H1 (cell line): ENCODE measurements around the gene PAIP1. TPM values are rescaled to one million over a fixed set of nuclear protein-coding genes. Genes with fewer than 3 reads are reported as not detected.

Source experiments
- CTCF ChIA-PET: fragments of 300-600 bp; sonication (Branson Sonifier 250); formaldehyde crosslinking; loops from one replicate; lab custom pipeline; 2021; ENCODE audit not compliant: partially characterized antibody; lab: Charles Lee
- POLR2A ChIA-PET: fragments of 300-600 bp; sonication (Branson Sonifier 250); formaldehyde crosslinking; loops from one replicate; lab custom pipeline; 2021; ENCODE audit warnings: inconsistent platforms; ENCODE audit not compliant: partially characterized antibody; lab: Charles Lee
- DNase-seq, 2 experiments: peaks; one replicate each; pipeline versions ENCODE4 v3.0.0 to v3.0.0-alpha.2; 2010 to 2022; ENCODE audit warnings: low spot score in 2 of 2, low read depth in 1 of 2, mixed read lengths in 1 of 2
- FAIRE-seq: peaks from 2 replicates; lab custom pipeline; 2011; peaks lifted over from hg19 to GRCh38; lab: Jason Lieb, UNC
- H2AFZ ChIP-seq: 2 replicates; pipeline ENCODE4 v1.8.1; 2012; ENCODE audit warnings: low read length, inconsistent platforms
- H2AK5ac ChIP-seq: 2 replicates; pipeline ENCODE4 v1.6.1; 2013; ENCODE audit warnings: low read depth, low read length
- H2BK120ac ChIP-seq: replicated peaks from 2 replicates; pipeline ENCODE3; 2013; ENCODE audit warnings: low read depth, low read length, inconsistent platforms
- H2BK12ac ChIP-seq: 2 replicates; pipeline ENCODE4 v1.6.1; 2013; ENCODE audit warnings: low read depth, low read length
- H2BK15ac ChIP-seq: 2 replicates; pipeline ENCODE4 v1.6.1; 2013; ENCODE audit warnings: low read length
- H2BK20ac ChIP-seq: 2 replicates; pipeline ENCODE4 v1.6.1; 2013; ENCODE audit warnings: low read length
- H2BK5ac ChIP-seq: 2 replicates; pipeline ENCODE4 v1.6.1; 2013; ENCODE audit warnings: low read depth, low read length
- H3K14ac ChIP-seq: 2 replicates; pipeline ENCODE4 v1.6.1; 2013; ENCODE audit warnings: inconsistent platforms; ENCODE audit not compliant: insufficient read length
- H3K18ac ChIP-seq: 2 replicates; pipeline ENCODE4 v1.6.1; 2013; ENCODE audit warnings: low read length; ENCODE audit errors: extremely low read depth
- H3K23ac ChIP-seq: 2 replicates; pipeline ENCODE4 v1.6.1; 2013; ENCODE audit warnings: inconsistent platforms; ENCODE audit not compliant: insufficient read length
- H3K23me2 ChIP-seq: 2 replicates; pipeline ENCODE4 v1.6.1; 2013; ENCODE audit warnings: low read depth, low read length
- H3K27ac ChIP-seq: 2 replicates; pipeline ENCODE4 v1.6.1; 2011; ENCODE audit warnings: low read depth, low read length, inconsistent platforms
- H3K27me3 ChIP-seq, 4 experiments: replicated peaks in 1 of 4; 1 replicate in 1 of 4; 2 replicates in 3 of 4; pipeline versions ENCODE4 v1.6.1 to v1.8.1; 2011 to 2013; ENCODE audit warnings: low read length in 3 of 4, mild to moderate bottlenecking in 3 of 4, inconsistent platforms in 2 of 4, mixed read lengths in 2 of 4, moderate library complexity in 1 of 4; ENCODE audit not compliant: control insufficient read depth in 3 of 4, insufficient read depth in 3 of 4; ENCODE audit errors: extremely low read depth in 1 of 4
- H3K36me3 ChIP-seq, 4 experiments: 2 replicates each; pipeline versions ENCODE4 v1.6.1 to v1.8.1; 2011 to 2013; ENCODE audit warnings: mild to moderate bottlenecking in 4 of 4, low read length in 3 of 4, moderate library complexity in 2 of 4, control low read depth in 1 of 4, inconsistent platforms in 1 of 4; ENCODE audit not compliant: insufficient read depth in 4 of 4, control insufficient read depth in 2 of 4
- H3K4ac ChIP-seq: replicated peaks from 2 replicates; pipeline ENCODE3; 2013; ENCODE audit warnings: low read length, low read depth, mixed read lengths, inconsistent platforms; ENCODE audit not compliant: insufficient read length
- H3K4me1 ChIP-seq, 4 experiments: replicated peaks in 1 of 4; 1 replicate in 1 of 4; 2 replicates in 3 of 4; pipeline versions ENCODE4 v1.6.1 to v1.8.1; 2011 to 2013; ENCODE audit warnings: low read length in 3 of 4, inconsistent platforms in 2 of 4, mixed read lengths in 1 of 4; ENCODE audit not compliant: insufficient read depth in 4 of 4, control insufficient read depth in 3 of 4
- H3K4me2 ChIP-seq, 2 experiments: 2 replicates each; pipeline versions ENCODE4 v1.6.1 to v1.8.1; 2011 to 2013; ENCODE audit warnings: low read depth in 2 of 2, low read length in 2 of 2, control low read depth in 1 of 2, inconsistent platforms in 1 of 2, mild to moderate bottlenecking in 1 of 2; ENCODE audit not compliant: insufficient read depth in 1 of 2
- H3K4me3 ChIP-seq, 4 experiments: fragments of 200-600, 300-600 bp in 1 of 4; sonication (generic), shearing (Covaris generic), sonication (Bioruptor Twin) in 1 of 4; 2 replicates each; pipeline versions ENCODE4 v1.5.1 to v1.8.1; 2011 to 2016; ENCODE audit warnings: low read length in 4 of 4, low read depth in 3 of 4, control low read depth in 2 of 4, inconsistent platforms in 2 of 4, mild to moderate bottlenecking in 2 of 4, mixed read lengths in 1 of 4, moderate library complexity in 1 of 4; ENCODE audit not compliant: insufficient read depth in 2 of 4; ENCODE audit errors: extremely low read depth in 1 of 4
- H3K56ac ChIP-seq: replicated peaks from 2 replicates; pipeline ENCODE3; 2013; ENCODE audit warnings: low read depth, mild to moderate bottlenecking, mixed read lengths, low read length, inconsistent platforms; ENCODE audit not compliant: insufficient read length
- H3K79me1 ChIP-seq: 2 replicates; pipeline ENCODE4 v1.6.1; 2013; ENCODE audit warnings: low read depth, low read length, control low read depth
- H3K79me2 ChIP-seq, 2 experiments: 2 replicates each; pipeline versions ENCODE4 v1.6.1 to v1.8.1; 2012 to 2013; ENCODE audit warnings: low read length in 2 of 2, mild to moderate bottlenecking in 2 of 2, inconsistent platforms in 1 of 2; ENCODE audit not compliant: insufficient read depth in 2 of 2, control insufficient read depth in 1 of 2
- H3K9ac ChIP-seq, 4 experiments: replicated peaks in 1 of 4; 1 replicate in 1 of 4; 2 replicates in 3 of 4; pipeline versions ENCODE4 v1.6.1 to v1.8.1; 2011 to 2013; ENCODE audit warnings: low read depth in 3 of 4, low read length in 3 of 4, control low read depth in 2 of 4, mild to moderate bottlenecking in 2 of 4, moderate library complexity in 2 of 4, inconsistent platforms in 1 of 4; ENCODE audit errors: extremely low read depth in 1 of 4
- H3K9me3 ChIP-seq, 2 experiments: 2 replicates each; pipeline versions ENCODE4 v1.6.1 to v1.8.1; 2012 to 2013; ENCODE audit warnings: mild to moderate bottlenecking in 2 of 2, moderate library complexity in 2 of 2, control low read depth in 1 of 2, inconsistent platforms in 1 of 2, low read depth in 1 of 2, low read length in 1 of 2, mixed read lengths in 1 of 2; ENCODE audit not compliant: insufficient read depth in 2 of 2
- H4K20me1 ChIP-seq, 2 experiments: replicated peaks in 1 of 2; 2 replicates each; pipeline versions ENCODE3 to v1.8.1; 2011 to 2013; ENCODE audit warnings: inconsistent platforms in 2 of 2, low read length in 2 of 2, mild to moderate bottlenecking in 1 of 2; ENCODE audit not compliant: insufficient read depth in 2 of 2, control insufficient read depth in 1 of 2
- H4K5ac ChIP-seq: 2 replicates; pipeline ENCODE4 v1.6.1; 2013; ENCODE audit warnings: low read length, low read depth, mixed read lengths, inconsistent platforms; ENCODE audit not compliant: insufficient read length
- H4K8ac ChIP-seq: 2 replicates; pipeline ENCODE4 v1.8.0; 2013; ENCODE audit warnings: mild to moderate bottlenecking, moderate library complexity, low read length, inconsistent platforms; ENCODE audit not compliant: insufficient read depth; ENCODE audit errors: extremely low read depth
- H4K91ac ChIP-seq: replicated peaks from 2 replicates; pipeline ENCODE3; 2013; ENCODE audit warnings: low read length, mixed read lengths, inconsistent platforms; ENCODE audit not compliant: insufficient read length
- CHD2 ChIP-seq: IDR thresholded peaks from 2 replicates; pipeline ENCODE4 v1.6.1; 2012; ENCODE audit warnings: low read length, improper control_type of control experiment
- E2F6 ChIP-seq: IDR thresholded peaks from 2 replicates; pipeline ENCODE4 v1.6.1; 2012; ENCODE audit warnings: inconsistent platforms
- GABPA ChIP-seq: IDR thresholded peaks from 2 replicates; pipeline ENCODE4 v1.6.1; 2011; ENCODE audit warnings: mild to moderate bottlenecking, low read length, moderate library complexity, borderline replicate concordance; ENCODE audit not compliant: insufficient read depth
- KDM5A ChIP-seq: fragments of 200-600 bp; IDR thresholded peaks from 2 replicates; pipeline ENCODE4 v1.7.1; 2012; ENCODE audit warnings: mild to moderate bottlenecking, low read length, inconsistent platforms, mixed read lengths
- MAFK ChIP-seq: IDR thresholded peaks from 2 replicates; pipeline ENCODE4 v1.6.1; 2012; ENCODE audit warnings: low read depth, mild to moderate bottlenecking, improper control_type of control experiment, low read length
- MAX ChIP-seq: IDR thresholded peaks from 2 replicates; pipeline ENCODE4 v1.6.1; 2012; ENCODE audit warnings: inconsistent platforms
- PHF8 ChIP-seq: fragments of 200-600 bp; sonication (generic); conservative IDR thresholded peaks from 2 replicates; pipeline ENCODE4 v1.7.1; 2012; ENCODE audit warnings: low read depth, mild to moderate bottlenecking, inconsistent platforms, low read length, moderate library complexity
- POLR2A ChIP-seq, 2 experiments: IDR thresholded peaks; 1 replicate in 1 of 2; 2 replicates in 1 of 2; pipeline ENCODE4 v1.6.1; 2011; ENCODE audit warnings: low read depth in 2 of 2, low read length in 2 of 2, mild to moderate bottlenecking in 2 of 2; ENCODE audit errors: control extremely low read depth in 1 of 2
- RNF2 ChIP-seq: fragments of 200-900, 300-1000 bp; sonication (generic); IDR thresholded peaks from 2 replicates; pipeline ENCODE4 v1.7.1; 2016; ENCODE audit warnings: borderline replicate concordance, low read depth, mild to moderate bottlenecking, antibody characterized with exemption, low read length; ENCODE audit not compliant: poor library complexity, severe bottlenecking; ENCODE audit errors: missing control alignments
- RXRA ChIP-seq: IDR thresholded peaks from 2 replicates; pipeline ENCODE4 v1.6.1; 2011; ENCODE audit warnings: low read depth, mild to moderate bottlenecking, low read length, moderate library complexity; ENCODE audit not compliant: insufficient read depth
- SIN3A ChIP-seq, 2 experiments: IDR thresholded peaks in 1 of 2; conservative IDR thresholded peaks in 1 of 2; 2 replicates each; pipeline ENCODE4 v1.6.1; 2011 to 2012; ENCODE audit warnings: low read length in 2 of 2, improper control_type of control experiment in 1 of 2, low read depth in 1 of 2, mild to moderate bottlenecking in 1 of 2
- SIRT6 ChIP-seq: IDR thresholded peaks from one replicate; pipeline ENCODE4 v1.7.1; 2012; ENCODE audit warnings: low read length, inconsistent platforms
- SP4 ChIP-seq: IDR thresholded peaks from 2 replicates; pipeline ENCODE4 v1.6.1; 2012; ENCODE audit warnings: low read length, inconsistent platforms
- TEAD4 ChIP-seq: IDR thresholded peaks from 2 replicates; pipeline ENCODE4 v1.6.1; 2012; ENCODE audit warnings: low read depth, low read length, inconsistent platforms, mixed read lengths
- WGBS, 2 experiments: shearing (Covaris generic) in 1 of 2; methylation state at CpG; one replicate each; pipeline versions ENCODE4 v1.1.6 to v1.1.7; 2013 to 2015; ENCODE audit warnings: low lambda C conversion rate in 2 of 2, mixed read lengths in 2 of 2, inconsistent platforms in 1 of 2, low coverage in 1 of 2, missing lambda C conversion rate in 1 of 2; ENCODE audit not compliant: insufficient replicate concordance in 2 of 2, insufficient coverage in 1 of 2, insufficient read length in 1 of 2; ENCODE audit errors: extremely low coverage in 1 of 2, missing lambda C conversion rate in 1 of 2; 5-methylcytosine and 5-hydroxymethylcytosine counted together
- polyA plus RNA-seq, 7 experiments: library from polyadenylated mRNA; depleted of rRNA in 3 of 7; stranded (reverse) in 5 of 7; unstranded in 2 of 7; fragments of >200 nt in 5 of 7; fragments of 200-250 nt in 2 of 7; gene quantifications; 1 replicate in 5 of 7; 2 replicates in 1 of 7; 4 replicates in 1 of 7; pipeline versions ENCODE4 v1.2.1 to v1.2.3, GENCODE V29; 2011 to 2013; ENCODE audit warnings: missing spikeins in 2 of 7, mixed read lengths in 2 of 7
- total RNA-seq: library from RNA; stranded (reverse); fragmentation: NEBNext Ultra II Directional; extraction: Animal tissue kit (Norgen Biotek cat#: 25700); gene quantifications from 2 replicates; pipeline ENCODE4 v1.2.1, GENCODE V29; 2021

PAIP1 gene
- total and polyA plus RNA-seq, 2 of the 8 experiments (the other 6 are each of a cell fraction or from before 2014, with no cell fraction given): 62.9 to 89.5 TPM

- no peaks in the 10 kb centered on the region for H3K9me3 ChIP-seq
- no peaks in the 10 kb centered on the region for H3K27me3 ChIP-seq
- H3K14ac ChIP-seq: no peak overlapping the region
- no peaks in the 10 kb centered on the region for H3K79me2 ChIP-seq
- no peaks in the 10 kb centered on the region for H3K4me1 ChIP-seq
- no peak overlapping the region for H3K9ac ChIP-seq
- no peak for DNase-seq
- no peaks in the 10 kb centered on the region for H4K20me1 ChIP-seq
- H2BK5ac ChIP-seq: no peak overlapping the region
- POLR2A ChIA-PET: no interaction called here
- CTCF ChIA-PET: no interaction called here
- no peak overlapping the region for H2AFZ ChIP-seq
- H3K4me3 ChIP-seq: no peak overlapping the region
- H2BK20ac ChIP-seq: no peak overlapping the region
- H3K56ac ChIP-seq: no peak overlapping the region
- no peak for FAIRE-seq
- 91% methylated on average over 3 of the region's 3 CpGs; no CpG with 5 or more reads in 1 of the 2 experiments for WGBS, 2 experiments
- H4K8ac ChIP-seq: no peak overlapping the region
- no peak overlapping the region for H3K4me2 ChIP-seq
- no peak overlapping the region for H4K5ac ChIP-seq
- no peaks in the 10 kb centered on the region for H3K23me2 ChIP-seq
- H3K36me3 ChIP-seq: no peaks in the 10 kb centered on the region
- no peak overlapping the region for H3K27ac ChIP-seq
- no peak overlapping the region for H3K23ac ChIP-seq
- no peak overlapping the region for H2AK5ac ChIP-seq
- H2BK12ac ChIP-seq: no peak overlapping the region
- no peak overlapping the region for H4K91ac ChIP-seq
- no peak overlapping the region for H2BK15ac ChIP-seq
- H3K79me1 ChIP-seq: no peaks in the 10 kb centered on the region
- H3K4ac ChIP-seq: no peak overlapping the region
- H3K18ac ChIP-seq: no peak overlapping the region
- no peak overlapping the region for H2BK120ac ChIP-seq
- TF ChIP-seq KDM5A (no peak), POLR2A (IDR thresholded peaks at IDR 0.05; ENCODE audit: control extremely low read depth in 1 of 2, low read depth in 2 of 2, low read length in 2 of 2) (no peak), RNF2 (no peak), SIN3A (conservative IDR thresholded peaks at IDR 0.05 in 1 of 2, IDR thresholded peaks at IDR 0.05 in 1 of 2; ENCODE audit: low read depth in 1 of 2, low read length in 2 of 2) (no peak), PHF8 (no peak), SIRT6 (no peak), MAFK (no peak), RXRA (no peak), TEAD4 (no peak), E2F6 (no peak), GABPA (no peak), CHD2 (no peak), SP4 (no peak), MAX (no peak)
These were observed 6.4 kb upstream of the PAIP1 start for GRCh38 chr5:43563321-43563720.
